HG03521 (cell line): ENCODE data around the gene RHOF.
"Not testable (repeated sequence)": the region's sequence is repeated elsewhere in the genome, so short reads cannot be mapped to it uniquely, and the experiment has no call there.

Source experiments
- ATAC-seq: cut with Tn5 transposase; IDR thresholded peaks from one replicate; pipeline ENCODE4 v1.9.1; 2021; ENCODE audit warnings: mild to moderate bottlenecking, moderate library complexity; ENCODE audit not compliant: unreplicated experiment

RHOF gene

GRCh38 chr12:121776190-121777098, 17.0 kb downstream of the RHOF start:
- ATAC-seq, result no peak

DNA sequence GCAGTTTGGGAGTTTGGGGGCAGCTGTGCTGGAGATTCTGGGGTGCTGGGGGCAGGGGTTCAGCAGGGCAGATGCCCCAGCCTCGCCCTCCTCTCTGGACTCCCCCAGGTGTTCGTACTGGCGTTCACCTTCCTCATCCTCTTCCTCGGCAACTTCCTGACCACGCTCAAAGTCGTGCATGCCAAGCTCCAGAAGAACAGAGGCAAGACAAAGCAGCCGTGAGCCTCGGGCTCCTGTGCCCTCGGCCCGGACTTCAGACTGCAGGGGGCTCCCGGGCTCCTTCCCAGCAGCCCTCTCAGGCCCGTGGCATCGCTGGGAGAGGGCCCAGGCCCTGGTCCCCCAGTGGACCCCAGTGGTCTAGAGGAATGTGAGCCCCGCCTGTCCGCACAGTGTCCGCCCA, 18.0 kb downstream of the RHOF start:
- ATAC-seq, result no peak

- ATAC-seq, result no peak
These were observed 18.5 kb downstream of the RHOF start for GRCh38 chr12:121774968-121775474.

GRCh38 chr12:121773011-121773777, 20.3 kb downstream of the RHOF start:
- ATAC-seq, result peak; percentile 79

- ATAC-seq, result no peak
These were observed 22.5 kb downstream of the RHOF start for GRCh38 chr12:121770813-121771625.

- ATAC-seq, result no peak
These were observed 23.1 kb downstream of the RHOF start for GRCh38 chr12:121770388-121770787.

DNA sequence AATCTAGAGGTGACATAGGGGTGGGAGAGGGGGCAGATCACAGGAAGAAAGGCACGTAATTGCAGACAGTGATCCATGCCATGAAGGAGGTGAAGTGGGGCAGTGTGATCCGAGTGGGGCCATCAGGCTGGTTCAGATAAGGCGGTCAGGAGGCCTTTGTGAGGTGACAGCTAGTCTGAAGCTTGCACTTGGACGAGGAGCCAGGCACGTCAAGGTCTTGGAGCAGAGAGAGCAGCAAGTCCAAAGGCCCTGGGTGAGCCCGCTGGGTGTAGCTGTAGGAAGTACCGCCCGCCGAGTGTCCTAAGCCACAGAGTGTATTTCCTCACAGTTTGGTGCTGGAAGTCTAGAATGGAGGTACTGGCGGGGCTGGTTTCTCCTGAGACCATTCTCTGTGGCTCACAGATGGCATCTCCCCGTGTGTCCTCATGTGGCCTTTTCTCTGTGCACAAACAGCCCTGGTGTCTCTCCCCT, 23.6 kb downstream of the RHOF start:
- no peak for ATAC-seq

GRCh38 chr12:121769297-121769830, 24.1 kb downstream of the RHOF start:
- no peak for ATAC-seq

GRCh38 chr12:121767525-121768016, 25.9 kb downstream of the RHOF start:
- no peak for ATAC-seq

- no peak for ATAC-seq
These were observed 27.0 kb downstream of the RHOF start for GRCh38 chr12:121766290-121767039.

DNA sequence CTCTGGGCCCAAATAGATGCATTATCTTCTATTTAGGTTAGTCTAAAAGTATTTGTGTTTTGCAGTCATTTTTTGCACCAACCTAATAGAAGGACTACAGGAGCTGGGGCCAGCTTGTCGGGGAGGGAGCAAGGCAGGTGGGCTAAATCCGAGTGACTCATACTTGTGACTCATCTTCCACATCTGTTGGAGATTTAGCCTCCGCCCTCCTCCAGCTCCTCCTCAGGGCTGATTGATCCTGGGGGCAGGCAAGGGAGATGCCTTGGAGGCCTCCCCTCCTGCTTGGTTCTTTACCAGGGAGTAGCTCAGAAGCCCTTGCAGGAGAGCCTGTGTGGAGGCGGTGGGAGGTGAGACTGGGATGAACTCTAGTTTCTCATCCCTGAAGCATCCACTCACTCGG, 27.9 kb downstream of the RHOF start:
- no peak for ATAC-seq

GRCh38 chr12:121764808-121765207, 28.7 kb downstream of the RHOF start:
- ATAC-seq, result no peak

DNA sequence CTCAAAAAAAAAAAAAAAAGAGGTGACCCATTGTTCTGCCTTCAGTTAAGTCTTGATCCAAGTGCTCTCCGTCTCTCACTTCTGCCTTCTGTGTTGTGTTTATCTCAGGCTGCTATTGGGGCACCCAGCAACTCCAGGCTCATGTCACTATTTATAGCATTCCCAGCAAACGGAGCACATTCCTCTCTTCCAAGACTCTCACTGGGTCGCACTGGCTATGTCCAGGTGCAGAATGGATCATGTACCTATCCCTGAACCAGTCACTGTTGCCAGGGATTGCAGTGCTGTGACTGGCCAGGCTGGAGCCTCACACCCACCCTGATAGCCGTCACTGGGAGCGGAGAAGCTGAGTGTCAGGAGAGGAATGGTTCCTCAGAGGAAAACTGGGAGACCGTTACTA, 31.2 kb downstream of the RHOF start:
- no peak for ATAC-seq

- ATAC-seq, result not testable (repeated sequence)
These were observed 35.0 kb downstream of the RHOF start for GRCh38 chr12:121758536-121758935.

DNA sequence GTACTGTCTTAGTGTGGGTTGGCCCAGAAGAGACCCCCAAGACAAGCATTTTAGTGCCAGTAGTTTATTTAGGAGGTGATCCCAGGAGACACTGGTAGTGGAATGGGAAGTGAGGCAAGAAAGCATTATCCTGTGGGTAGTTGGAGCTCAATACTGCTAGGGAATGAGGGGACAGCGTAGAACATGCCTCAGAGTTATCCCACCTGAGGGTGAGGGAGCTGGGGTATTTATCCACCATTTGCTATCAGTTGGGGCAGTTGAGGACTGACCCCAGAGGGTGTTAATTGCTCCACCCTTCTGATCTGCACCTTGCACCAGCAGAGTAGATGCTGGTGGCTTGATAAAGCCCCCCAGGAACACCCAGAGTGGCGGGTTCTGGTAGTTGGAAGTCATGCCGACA, 37.9 kb downstream of the RHOF start:
- ATAC-seq, result no peak

GRCh38 chr12:121754836-121755235, 38.7 kb downstream of the RHOF start:
- no peak for ATAC-seq

DNA sequence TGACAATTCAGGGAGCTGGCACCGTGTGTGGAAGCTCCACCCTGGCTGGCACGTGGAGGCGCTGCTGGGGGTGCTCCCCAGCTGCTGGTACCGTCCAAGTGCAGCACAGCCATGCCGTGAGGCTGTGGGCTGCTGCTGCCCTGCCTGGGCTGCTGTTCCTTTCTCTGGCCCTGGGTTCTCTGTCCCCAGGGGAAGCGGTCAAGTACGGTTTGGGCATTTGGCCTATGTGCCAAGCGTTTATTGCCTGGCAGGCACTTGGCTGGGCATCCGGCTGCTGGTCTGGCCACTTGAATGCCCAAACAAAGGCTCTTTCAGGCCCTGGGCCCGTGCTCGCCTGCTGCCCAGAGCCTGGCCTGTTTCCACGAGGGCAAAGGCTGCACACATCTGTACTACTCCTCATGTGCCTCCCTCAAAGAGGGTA, 39.6 kb downstream of the RHOF start:
- ATAC-seq, result no peak

GRCh38 chr12:121751749-121752351, 41.6 kb downstream of the RHOF start:
- no peak for ATAC-seq

DNA sequence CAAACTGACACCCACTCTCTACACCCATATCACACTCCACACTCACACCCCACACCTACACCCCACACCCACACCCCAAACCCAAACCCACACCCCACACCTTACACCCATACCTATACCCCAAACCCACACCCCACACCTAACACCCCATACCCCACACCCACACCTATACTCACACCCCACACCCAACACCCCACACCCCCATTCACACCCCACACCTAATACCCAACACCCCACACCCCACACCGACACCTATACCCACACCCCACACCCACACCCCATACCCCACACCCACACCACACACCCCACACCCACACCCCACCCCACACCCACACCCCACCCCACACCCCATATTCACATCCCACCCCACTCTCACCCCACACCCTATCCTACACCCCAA, 42.5 kb downstream of the RHOF start:
- no peak for ATAC-seq
